SK-N-SH treated with all-trans-retinoic acid at 6 μM for 48 hours (cell line): Measurements from ENCODE around the gene BIK.

Experiments used
- CREB5 ChIP-seq: fragments of 250-450 bp; sonication (Bioruptor Pico); IDR thresholded peaks from 2 replicates; pipeline ENCODE4 v1.5.1; 2020; ENCODE audit warnings: low read depth, mild to moderate bottlenecking, moderate library complexity
- CSRNP3 ChIP-seq: fragments of 250-450 bp; sonication (Bioruptor Pico); IDR thresholded peaks from 2 replicates; pipeline ENCODE4 v1.5.1; 2021; ENCODE audit warnings: mild to moderate bottlenecking, moderate library complexity
- PATZ1 ChIP-seq: fragments of 250-450 bp; sonication (Bioruptor Pico); IDR thresholded peaks from 2 replicates; pipeline ENCODE4 v1.8.0; 2020; ENCODE audit warnings: mild to moderate bottlenecking, moderate library complexity, borderline replicate concordance
- POU6F1 ChIP-seq: fragments of 250-450 bp; sonication (Bioruptor Pico); IDR thresholded peaks from 2 replicates; pipeline ENCODE4 v1.8.0; 2021; ENCODE audit warnings: low read depth, mild to moderate bottlenecking, moderate library complexity, borderline replicate concordance
- RARB ChIP-seq: fragments of 250-450 bp; sonication (Bioruptor Pico); IDR thresholded peaks from 2 replicates; pipeline ENCODE4 v1.8.0; 2021; ENCODE audit warnings: mild to moderate bottlenecking, moderate library complexity
- TCF4 ChIP-seq: fragments of 250-450 bp; sonication (Bioruptor Pico); IDR thresholded peaks from 2 replicates; pipeline ENCODE4 v1.8.0; 2021; ENCODE audit warnings: mild to moderate bottlenecking, moderate library complexity, borderline replicate concordance
- ZFP3 ChIP-seq: fragments of 250-450 bp; sonication (Bioruptor Pico); IDR thresholded peaks from 2 replicates; pipeline ENCODE4 v1.5.0; 2020; ENCODE audit warnings: mild to moderate bottlenecking, moderate library complexity
- ZFP30 ChIP-seq: fragments of 450-650 bp; formaldehyde crosslinking; IDR thresholded peaks from 2 replicates; pipeline ENCODE4 v1.5.0; 2022; ENCODE audit warnings: mild to moderate bottlenecking, moderate library complexity
- ZNF70 ChIP-seq: fragments of 450-650 bp; formaldehyde crosslinking; IDR thresholded peaks from 2 replicates; pipeline ENCODE4 v1.5.0; 2020; ENCODE audit warnings: mild to moderate bottlenecking, moderate library complexity

GRCh38 chr22:43148581-43148980 is 38.0 kb downstream of the BIK start:
- TF ChIP-seq ZFP30 (CRISPR knock-in tag) (no peak), RARB (CRISPR knock-in tag) (no peak), PATZ1 (CRISPR knock-in tag) (no peak), TCF4 (CRISPR knock-in tag) (no peak), ZFP3 (CRISPR knock-in tag) (no peak), CREB5 (CRISPR knock-in tag) (no peak), ZNF70 (no peak), CSRNP3 (no peak), POU6F1 (no peak)
